ENCODE data around the gene ANKRD45. TPM values are rescaled to one million over a fixed set of nuclear protein-coding genes. Genes with fewer than 3 reads are reported as not detected.
"Not testable (repeated sequence)": the region's sequence is repeated elsewhere in the genome, so short reads cannot be mapped to it uniquely, and the experiment has no call there.

The ANKRD45 gene
- total RNA-seq, 1 donor from 2014 or later: not detected

DNA sequence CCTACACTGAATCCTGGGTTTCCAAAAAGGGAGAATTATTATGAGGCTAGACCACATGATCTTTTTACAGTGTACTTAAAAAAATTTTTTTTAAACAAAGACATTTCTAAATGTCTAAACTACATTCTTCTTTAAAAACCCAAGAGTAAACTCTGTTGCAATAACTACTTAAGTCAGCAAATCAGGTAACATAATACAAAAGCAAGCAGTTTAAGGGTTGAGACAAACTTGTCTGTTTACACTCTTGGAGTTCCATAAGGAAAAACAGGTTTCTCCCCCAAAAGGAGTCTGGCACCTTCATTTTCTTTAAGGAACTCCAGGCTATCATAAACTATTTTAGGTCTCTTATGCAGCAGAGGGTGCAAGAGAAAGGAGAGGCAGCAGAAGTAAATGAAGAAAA is 12.5 kb upstream of the ANKRD45 start:
- Mint-ChIP-seq H3K36me3 (ENCODE audit: low read depth) (no peaks in the 10 kb centered on the region), H3K9me3 (no peaks in the 10 kb centered on the region), H3K4me1 (ENCODE audit: low read depth) (no peaks in the 10 kb centered on the region), H3K4me3 (no peak overlapping the region), H3K27ac (no peak overlapping the region), H3K27me3 (ENCODE audit: insufficient read depth) (peaks cover 7% of the 10 kb centered on the region)
- DNase-seq (ENCODE audit: low spot score): no peak
- intact Hi-C loops (cut with micrococcal nuclease): no loop called here

DNA sequence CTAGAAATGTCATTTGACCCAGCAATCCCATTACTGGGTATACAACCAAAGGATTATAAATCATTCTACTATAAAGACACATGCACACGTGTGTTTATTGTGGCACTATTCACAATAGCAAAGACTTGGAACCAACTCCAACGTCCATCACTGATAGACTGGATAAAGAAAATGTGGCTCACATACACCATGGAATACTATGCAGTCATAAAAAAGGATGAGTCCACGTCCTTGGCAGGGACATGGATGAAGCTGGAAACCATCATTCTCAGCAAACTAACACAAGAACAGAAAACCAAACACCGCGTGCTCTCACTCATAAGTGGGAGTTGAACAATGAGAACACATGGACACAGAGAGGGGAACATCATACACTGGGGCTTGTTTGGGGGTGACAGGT is 10.5 kb upstream of the ANKRD45 start:
- H3K27me3 Mint-ChIP-seq (ENCODE audit: insufficient read depth); H3K4me3 Mint-ChIP-seq; H3K4me1 Mint-ChIP-seq (ENCODE audit: low read depth); intact Hi-C loops (cut with micrococcal nuclease); H3K27ac Mint-ChIP-seq; H3K9me3 Mint-ChIP-seq; H3K36me3 Mint-ChIP-seq (ENCODE audit: low read depth); DNase-seq (ENCODE audit: low spot score): not testable (repeated sequence)

DNA sequence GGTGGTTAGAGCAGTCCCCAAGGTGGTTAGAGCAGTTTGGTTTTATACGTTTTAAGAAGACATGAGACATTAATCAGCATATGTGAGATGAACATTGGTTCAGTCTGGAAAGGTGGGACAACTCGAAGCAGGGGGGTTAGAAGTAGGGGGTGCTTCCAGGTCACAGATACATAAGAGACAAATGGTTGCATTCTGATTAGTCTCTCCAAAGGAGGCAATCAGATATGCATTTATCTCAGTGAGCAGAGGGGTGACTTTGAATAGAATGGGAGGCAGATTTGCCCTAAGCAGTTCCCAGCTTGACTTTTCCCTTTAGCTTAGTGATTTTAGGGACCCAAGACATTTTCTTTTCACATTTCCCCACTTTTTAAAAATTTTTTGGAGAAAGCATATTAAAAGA is 4.8 kb upstream of the ANKRD45 start:
- H3K27me3 Mint-ChIP-seq (ENCODE audit: insufficient read depth); H3K9me3 Mint-ChIP-seq; H3K27ac Mint-ChIP-seq; H3K4me3 Mint-ChIP-seq; DNase-seq (ENCODE audit: low spot score); H3K4me1 Mint-ChIP-seq (ENCODE audit: low read depth); H3K36me3 Mint-ChIP-seq (ENCODE audit: low read depth); intact Hi-C loops (cut with micrococcal nuclease): not testable (repeated sequence)

DNA sequence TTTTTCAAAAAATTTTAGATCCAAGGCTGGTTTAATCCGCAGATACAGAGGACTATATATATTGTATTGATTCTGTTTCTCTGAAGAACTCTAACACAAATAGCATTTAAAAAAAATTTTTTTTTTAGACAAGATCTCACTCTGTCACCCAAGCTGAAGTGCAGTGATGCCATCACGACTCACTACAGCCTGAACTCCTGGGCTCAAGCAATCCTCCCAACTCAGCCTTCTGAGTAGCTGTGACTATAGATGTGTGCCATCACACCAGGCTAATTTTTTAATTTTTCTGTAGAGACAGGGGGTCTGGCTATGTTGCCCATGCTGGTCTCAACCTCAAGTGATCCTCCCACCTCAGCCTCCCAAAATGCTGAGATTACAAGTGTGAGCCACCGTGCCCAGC is 3.0 kb downstream of the ANKRD45 start:
- Mint-ChIP-seq H3K36me3 (ENCODE audit: low read depth) (no peaks in the 10 kb centered on the region), H3K27ac (no peak overlapping the region), H3K9me3 (no peaks in the 10 kb centered on the region), H3K4me1 (ENCODE audit: low read depth) (no peaks in the 10 kb centered on the region), H3K27me3 (ENCODE audit: insufficient read depth) (peaks cover 8% of the 10 kb centered on the region), H3K4me3 (no peak overlapping the region)
- intact Hi-C loops (cut with micrococcal nuclease): no loop called here
- DNase-seq (ENCODE audit: low spot score): no peak

DNA sequence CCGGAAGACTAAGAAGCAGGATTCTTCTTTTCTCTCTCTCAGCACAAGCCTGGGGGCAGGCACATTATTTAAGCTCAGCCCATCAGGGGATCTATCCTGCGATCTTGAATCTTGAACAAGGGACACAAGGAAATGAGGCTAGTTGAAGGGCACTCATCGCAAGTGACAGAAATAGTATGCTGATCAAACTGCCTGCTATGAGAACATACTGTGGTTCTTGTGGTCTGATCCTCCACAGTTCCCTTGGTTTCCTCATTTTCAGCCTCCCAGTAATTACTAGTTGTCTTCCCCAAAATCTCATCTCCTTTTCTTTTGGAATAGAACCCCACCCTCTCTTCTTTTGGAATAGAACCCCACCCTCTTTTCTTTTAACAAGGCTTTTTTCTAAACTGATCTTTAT is 6.5 kb downstream of the ANKRD45 start:
- H3K27me3 Mint-ChIP-seq (ENCODE audit: insufficient read depth): peaks cover 2% of the 10 kb centered on the region
- H3K36me3 Mint-ChIP-seq (ENCODE audit: low read depth): no peaks in the 10 kb centered on the region
- DNase-seq (ENCODE audit: low spot score): no peak
- intact Hi-C loops (cut with micrococcal nuclease): no loop called here
- H3K9me3 Mint-ChIP-seq: no peaks in the 10 kb centered on the region
- no peak overlapping the region for H3K27ac Mint-ChIP-seq
- no peaks in the 10 kb centered on the region for H3K4me1 Mint-ChIP-seq (ENCODE audit: low read depth)
- H3K4me3 Mint-ChIP-seq: no peak overlapping the region

DNA sequence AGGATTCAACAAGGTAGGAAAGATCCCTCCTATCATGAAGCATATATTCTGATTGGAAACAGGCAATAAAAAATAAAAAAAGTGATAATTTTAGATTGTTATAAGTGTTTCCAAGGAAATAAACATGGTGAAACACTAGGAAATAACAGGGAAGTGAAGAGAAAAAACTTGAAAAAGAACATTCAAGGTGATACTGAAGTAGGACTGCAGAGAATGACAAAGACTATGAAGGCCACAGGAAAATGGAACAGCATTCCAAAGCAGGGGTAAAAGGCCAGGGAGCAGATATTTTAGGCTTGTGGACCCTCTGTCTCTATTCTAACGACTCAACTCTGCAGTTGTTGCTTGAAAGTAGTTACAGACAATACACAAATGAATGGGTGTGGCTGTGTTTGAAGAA is 7.9 kb downstream of the ANKRD45 start:
- H3K4me1 Mint-ChIP-seq (ENCODE audit: low read depth): no peaks in the 10 kb centered on the region
- intact Hi-C loops (cut with micrococcal nuclease): no loop called here
- no peak for DNase-seq (ENCODE audit: low spot score)

DNA sequence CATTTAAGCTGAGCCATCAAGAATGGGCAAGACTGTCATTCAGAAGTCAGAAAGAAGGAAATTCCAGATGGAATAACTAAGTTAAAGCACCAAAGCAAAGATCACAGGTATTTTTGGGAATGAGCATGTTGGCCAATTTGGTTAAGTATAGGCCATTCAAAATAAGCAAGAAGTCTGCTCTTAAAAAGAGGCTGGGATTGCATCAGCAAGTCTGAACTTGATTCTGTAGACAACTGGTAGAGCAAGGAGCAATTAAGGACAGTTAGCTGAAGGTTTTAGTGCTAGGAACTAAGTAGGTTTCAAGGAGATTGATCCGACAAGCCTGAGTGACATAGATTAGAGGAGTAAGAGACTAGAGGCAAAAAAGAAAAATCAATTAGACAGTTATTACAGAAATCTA is 8.4 kb downstream of the ANKRD45 start:
- Mint-ChIP-seq H3K9me3 (no peaks in the 10 kb centered on the region), H3K4me1 (ENCODE audit: low read depth) (no peaks in the 10 kb centered on the region), H3K27me3 (ENCODE audit: insufficient read depth) (no peaks in the 10 kb centered on the region), H3K27ac (no peak overlapping the region), H3K4me3 (no peak overlapping the region), H3K36me3 (ENCODE audit: low read depth) (no peaks in the 10 kb centered on the region)
- DNase-seq (ENCODE audit: low spot score): no peak
- intact Hi-C loops (cut with micrococcal nuclease): no loop called here

More for the DNA sequence above, 7.9 kb downstream of the ANKRD45 start:
- no peaks in the 10 kb centered on the region for H3K9me3 Mint-ChIP-seq
- no peaks in the 10 kb centered on the region for H3K36me3 Mint-ChIP-seq (ENCODE audit: low read depth)
- no peak overlapping the region for H3K4me3 Mint-ChIP-seq
- no peak overlapping the region for H3K27ac Mint-ChIP-seq
- H3K27me3 Mint-ChIP-seq (ENCODE audit: insufficient read depth): no peaks in the 10 kb centered on the region

DNA sequence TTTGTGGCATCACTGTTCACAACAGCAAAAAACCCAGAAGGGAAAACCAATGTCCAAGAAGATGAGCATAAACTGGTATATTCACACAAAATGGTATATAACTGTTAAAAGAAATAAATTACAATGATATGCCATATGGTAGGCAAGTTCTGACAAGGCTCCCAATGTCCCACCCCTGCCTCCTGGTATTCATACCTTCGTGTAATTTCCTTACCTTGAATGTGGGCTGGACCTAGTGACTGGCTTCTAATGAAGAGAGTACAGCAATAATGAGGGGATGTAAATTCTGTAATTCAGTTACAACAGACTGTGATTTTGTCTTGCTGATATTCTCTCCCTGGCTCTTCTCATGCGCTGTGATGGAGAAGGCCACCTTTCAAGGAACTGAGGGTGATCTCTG is 9.3 kb downstream of the ANKRD45 start:
- no peak overlapping the region for H3K27ac Mint-ChIP-seq
- no peaks in the 10 kb centered on the region for H3K36me3 Mint-ChIP-seq (ENCODE audit: low read depth)
- DNase-seq (ENCODE audit: low spot score): no peak
- H3K4me1 Mint-ChIP-seq (ENCODE audit: low read depth): no peaks in the 10 kb centered on the region
- H3K27me3 Mint-ChIP-seq (ENCODE audit: insufficient read depth): no peaks in the 10 kb centered on the region
- H3K4me3 Mint-ChIP-seq: no peak overlapping the region
- intact Hi-C loops (cut with micrococcal nuclease): no loop called here
- no peaks in the 10 kb centered on the region for H3K9me3 Mint-ChIP-seq

DNA sequence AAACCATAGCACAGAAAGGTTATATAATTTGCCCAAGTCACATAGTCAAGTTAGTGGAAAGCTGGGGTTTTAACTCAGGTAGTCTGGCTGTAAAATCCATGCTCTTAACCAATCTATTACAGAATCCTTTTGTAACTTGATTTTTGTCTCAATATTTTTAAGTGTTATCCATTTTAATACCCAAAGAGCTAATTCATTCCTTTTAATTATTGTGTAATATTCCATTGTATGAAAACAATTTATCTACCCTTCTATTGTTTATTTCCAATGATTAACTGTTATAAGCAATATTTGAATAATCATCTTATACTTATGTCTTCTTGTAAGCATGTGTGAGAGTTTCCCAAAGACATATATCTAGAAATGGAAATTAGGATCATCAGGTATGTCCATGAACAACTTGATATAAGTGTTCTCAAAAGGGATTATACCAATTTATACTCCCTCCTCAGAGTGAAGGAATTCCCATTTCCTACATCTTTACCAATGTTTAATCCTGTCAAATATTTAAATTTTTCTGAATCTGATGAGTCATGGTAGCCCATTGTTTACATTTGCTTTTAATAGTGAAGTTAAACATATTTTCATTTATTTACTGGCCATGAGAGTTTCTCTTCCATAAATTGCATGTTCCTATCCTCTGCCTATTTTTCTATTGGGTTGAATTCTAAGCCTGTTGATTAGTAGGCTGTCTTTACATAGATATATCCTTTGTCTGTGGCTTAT is 20.6 kb downstream of the ANKRD45 start:
- Mint-ChIP-seq H3K27me3 (ENCODE audit: insufficient read depth) (peaks cover 6% of the 10 kb centered on the region), H3K4me1 (ENCODE audit: low read depth) (no peaks in the 10 kb centered on the region), H3K36me3 (ENCODE audit: low read depth) (no peaks in the 10 kb centered on the region), H3K9me3 (no peaks in the 10 kb centered on the region), H3K4me3 (no peak overlapping the region), H3K27ac (no peak overlapping the region)
- intact Hi-C loops (cut with micrococcal nuclease): no loop called here
- no peak for DNase-seq (ENCODE audit: low spot score)

DNA sequence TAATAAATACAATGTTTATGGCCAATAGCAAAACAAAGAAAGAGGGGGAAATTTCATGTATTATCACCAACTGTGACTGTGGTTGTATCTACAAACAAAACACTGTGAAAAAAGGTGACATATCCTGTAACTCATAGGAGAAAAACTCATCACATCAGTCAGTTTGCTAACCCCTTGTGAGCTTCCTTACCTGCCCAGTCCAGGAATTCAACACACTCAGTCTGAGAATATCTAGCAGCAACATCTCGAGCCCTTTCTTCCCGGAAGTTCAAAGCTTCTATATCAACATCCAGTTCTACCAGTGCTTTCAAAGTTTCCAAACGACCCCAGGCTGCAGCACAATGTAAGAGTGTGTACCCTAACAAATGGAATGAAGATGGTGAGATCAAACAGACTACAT is 23.0 kb downstream of the ANKRD45 start:
- Mint-ChIP-seq H3K27me3 (ENCODE audit: insufficient read depth) (peaks cover 4% of the 10 kb centered on the region), H3K36me3 (ENCODE audit: low read depth) (no peaks in the 10 kb centered on the region), H3K9me3 (no peaks in the 10 kb centered on the region), H3K27ac (no peak overlapping the region), H3K4me1 (ENCODE audit: low read depth) (no peaks in the 10 kb centered on the region), H3K4me3 (no peak overlapping the region)
- intact Hi-C loops (cut with micrococcal nuclease): no loop called here
- DNase-seq (ENCODE audit: low spot score): no peak

DNA sequence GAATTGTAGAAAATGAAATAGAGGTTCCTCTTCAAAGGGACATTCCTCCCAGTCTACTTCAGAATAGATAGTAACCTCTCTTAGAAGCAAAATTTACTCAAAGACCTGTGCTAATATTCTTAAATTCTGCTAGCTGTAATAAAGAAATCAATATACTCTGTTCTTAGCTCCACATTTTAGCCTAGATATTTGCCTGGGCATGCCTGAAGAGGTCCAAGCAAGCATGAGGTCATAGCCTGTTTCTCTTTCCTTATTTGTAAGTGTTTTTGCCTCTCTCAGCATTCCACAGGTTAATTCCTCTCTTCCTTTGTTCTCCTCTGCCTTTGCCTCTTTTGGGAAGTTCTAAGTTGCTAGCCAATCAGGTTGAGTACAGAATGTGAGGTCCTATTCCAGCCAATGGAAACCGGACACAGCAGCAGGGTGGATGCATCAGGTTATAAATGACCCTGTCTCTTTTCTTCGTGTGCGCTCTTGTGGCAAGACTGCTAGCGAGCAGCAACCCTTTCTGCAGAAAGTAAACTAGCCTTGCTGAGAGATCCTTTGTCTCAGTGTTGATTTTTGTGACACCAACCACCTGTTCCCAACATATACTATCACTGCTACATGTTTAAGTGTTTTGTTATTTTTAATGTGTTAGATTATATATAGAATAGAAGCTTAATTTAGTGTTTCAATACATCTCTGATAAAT is 27.1 kb downstream of the ANKRD45 start:
- not testable (repeated sequence) for H3K4me3 Mint-ChIP-seq

DNA sequence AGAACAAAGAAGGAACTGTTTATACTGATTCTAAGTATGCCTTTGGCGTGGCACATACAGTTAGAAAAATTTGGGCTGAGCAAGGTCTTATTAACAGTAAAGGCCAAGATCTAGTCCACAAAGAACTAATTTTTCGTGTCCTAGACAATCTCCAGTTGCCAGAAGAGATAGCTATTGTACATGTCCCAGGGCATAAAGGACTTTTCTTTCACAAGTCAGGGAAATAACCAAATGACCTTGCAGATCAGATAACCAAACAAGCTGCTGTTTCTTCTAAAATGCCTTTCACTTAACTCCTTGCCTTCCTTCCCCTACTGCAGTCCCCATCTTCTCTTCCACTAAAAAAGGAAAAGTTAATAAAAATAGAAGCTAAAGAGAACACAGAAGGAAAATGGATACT is 30.5 kb downstream of the ANKRD45 start:
- no peaks in the 10 kb centered on the region for H3K4me1 Mint-ChIP-seq (ENCODE audit: low read depth)
- no peak overlapping the region for H3K4me3 Mint-ChIP-seq
- intact Hi-C loops (cut with micrococcal nuclease): no loop called here
- H3K27me3 Mint-ChIP-seq (ENCODE audit: insufficient read depth): peaks cover 3% of the 10 kb centered on the region
- no peaks in the 10 kb centered on the region for H3K36me3 Mint-ChIP-seq (ENCODE audit: low read depth)
- H3K9me3 Mint-ChIP-seq: peaks cover 7% of the 10 kb centered on the region
- DNase-seq (ENCODE audit: low spot score): no peak
- no peak overlapping the region for H3K27ac Mint-ChIP-seq

More for the DNA sequence above, 27.1 kb downstream of the ANKRD45 start:
- DNase-seq (ENCODE audit: low spot score); H3K9me3 Mint-ChIP-seq; H3K27ac Mint-ChIP-seq; H3K27me3 Mint-ChIP-seq (ENCODE audit: insufficient read depth); H3K36me3 Mint-ChIP-seq (ENCODE audit: low read depth); H3K4me1 Mint-ChIP-seq (ENCODE audit: low read depth); intact Hi-C loops (cut with micrococcal nuclease): not testable (repeated sequence)

DNA sequence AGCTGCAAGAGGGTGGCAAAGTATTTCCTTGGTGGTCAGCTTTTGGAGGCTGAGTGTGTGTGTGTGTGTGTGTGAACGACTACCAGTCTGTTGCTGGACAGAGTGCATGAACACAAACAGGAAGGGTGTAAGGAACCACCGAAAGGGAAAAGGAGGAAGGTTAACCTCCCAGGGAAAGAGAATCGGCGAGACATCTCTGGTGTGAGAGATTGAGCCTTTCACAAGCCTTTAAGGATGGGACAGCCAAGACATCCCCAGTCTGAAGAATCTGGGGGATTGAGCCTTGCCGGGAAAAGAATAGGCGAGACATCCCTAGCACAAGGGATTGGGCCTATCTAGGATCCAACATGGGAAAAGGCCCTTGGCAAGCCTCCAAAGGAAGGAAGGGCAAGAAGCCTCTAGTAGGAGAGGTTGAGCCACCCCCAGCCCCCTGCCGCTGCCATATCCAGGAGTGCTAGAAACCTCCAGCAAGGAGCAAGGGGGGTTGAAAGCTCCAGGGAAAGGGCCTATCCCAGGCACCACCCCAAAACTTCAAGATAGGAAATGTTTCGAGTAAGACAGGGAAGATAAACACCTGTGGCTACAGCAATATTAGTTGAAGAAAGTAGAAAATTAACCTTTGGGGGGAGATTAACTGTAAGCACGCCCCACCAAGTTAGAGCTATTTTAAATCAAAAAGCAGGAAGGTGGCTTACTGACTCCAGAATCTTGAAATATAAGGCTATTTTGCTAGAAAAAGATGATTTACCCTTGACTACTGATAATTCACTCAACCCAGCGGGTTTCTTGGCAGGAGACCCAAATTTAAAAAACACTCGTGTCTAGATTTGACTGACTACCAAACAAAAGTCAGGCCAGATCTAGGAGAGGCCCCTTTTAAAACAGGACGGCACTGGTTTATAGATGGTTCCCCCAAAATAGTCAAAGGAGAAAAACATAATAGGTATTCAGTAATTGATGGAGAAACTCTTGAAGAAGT is 31.3 kb downstream of the ANKRD45 start:
- Mint-ChIP-seq H3K27me3 (ENCODE audit: insufficient read depth) (peaks cover 5% of the 10 kb centered on the region), H3K4me3 (no peak overlapping the region), H3K9me3 (peaks cover 7% of the 10 kb centered on the region), H3K4me1 (ENCODE audit: low read depth) (no peaks in the 10 kb centered on the region), H3K36me3 (ENCODE audit: low read depth) (no peaks in the 10 kb centered on the region), H3K27ac (no peak overlapping the region)
- intact Hi-C loops (cut with micrococcal nuclease): no loop called here
- DNase-seq (ENCODE audit: low spot score): no peak

All from activated T-helper 1 cell treated with anti-CD3 and anti-CD28 coated beads, Interleukin-12 subunit alpha, Interleukin-12 subunit beta, Interleukin-2, Interleukin-4 antibody, amounts not matched to agents 30 ng/mL and 10 ng/mL and 1 ng/mL, durations not matched to agents 14 hours and 24 hours and 36 hours (primary cell).